ENCODE measurements around the gene EIF2B4. TPM values are rescaled to one million over a fixed set of nuclear protein-coding genes. Genes with fewer than 3 reads are reported as not detected.

EIF2B4 gene
- total and polyA plus RNA-seq, 9 of the 15 experiments (the other 6 are each of a cell fraction or from before 2014, with no cell fraction given) = 29.7 to 80.3 (median 58.9) TPM

GRCh38 chr2:27379836-27380625 lies 9.9 kb upstream of the EIF2B4 start (continued):
- TF ChIP-seq BRF2 (IDR thresholded peaks at IDR 0.05; ENCODE audit: borderline replicate concordance, insufficient read depth, insufficient read length) (no peak), KDM2B (CRISPR knock-in tag; IDR thresholded peaks at IDR 0.05) (no peak), STAT5A (IDR thresholded peaks at IDR 0.05; ENCODE audit: borderline replicate concordance, low read length) (no peak), ATF3 (IDR thresholded peaks at IDR 0.05) (no peak), ATF3 (CRISPR knock-in tag; conservative IDR thresholded peaks at IDR 0.05) (no peak), ZNF561 (CRISPR knock-in tag; conservative IDR thresholded peaks at IDR 0.05) (no peak), HINFP (tag; conservative IDR thresholded peaks at IDR 0.05; ENCODE audit: low read depth) (no peak)

Measured in K562 (cell line).